Astrocyte of the cerebellum (primary cell): ENCODE data around the gene TOE1.
"Not testable (repeated sequence)": the region's sequence is repeated elsewhere in the genome, so short reads cannot be mapped to it uniquely, and the experiment has no call there.

ENCODE experiments used
- DNase-seq: peaks from one replicate; pipeline ENCODE4 v3.0.0-alpha.2; 2011; ENCODE audit warnings: low read depth
- H3K4me3 ChIP-seq: 2 replicates; pipeline ENCODE4 v1.5.1; 2011; ENCODE audit warnings: mild to moderate bottlenecking, low read depth, low read length, moderate library complexity
- CTCF ChIP-seq: IDR thresholded peaks from 2 replicates; pipeline ENCODE4 v1.5.1; 2012; ENCODE audit warnings: low read length, low read depth, moderate library complexity, mild to moderate bottlenecking; ENCODE audit errors: missing control alignments
- in situ Hi-C: cut with HindIII; loops from 2 replicates; pipeline ENCODE4 v1.10.0; 2017; ENCODE audit warnings: low sequenced_read_pairs

The TOE1 gene

DNA sequence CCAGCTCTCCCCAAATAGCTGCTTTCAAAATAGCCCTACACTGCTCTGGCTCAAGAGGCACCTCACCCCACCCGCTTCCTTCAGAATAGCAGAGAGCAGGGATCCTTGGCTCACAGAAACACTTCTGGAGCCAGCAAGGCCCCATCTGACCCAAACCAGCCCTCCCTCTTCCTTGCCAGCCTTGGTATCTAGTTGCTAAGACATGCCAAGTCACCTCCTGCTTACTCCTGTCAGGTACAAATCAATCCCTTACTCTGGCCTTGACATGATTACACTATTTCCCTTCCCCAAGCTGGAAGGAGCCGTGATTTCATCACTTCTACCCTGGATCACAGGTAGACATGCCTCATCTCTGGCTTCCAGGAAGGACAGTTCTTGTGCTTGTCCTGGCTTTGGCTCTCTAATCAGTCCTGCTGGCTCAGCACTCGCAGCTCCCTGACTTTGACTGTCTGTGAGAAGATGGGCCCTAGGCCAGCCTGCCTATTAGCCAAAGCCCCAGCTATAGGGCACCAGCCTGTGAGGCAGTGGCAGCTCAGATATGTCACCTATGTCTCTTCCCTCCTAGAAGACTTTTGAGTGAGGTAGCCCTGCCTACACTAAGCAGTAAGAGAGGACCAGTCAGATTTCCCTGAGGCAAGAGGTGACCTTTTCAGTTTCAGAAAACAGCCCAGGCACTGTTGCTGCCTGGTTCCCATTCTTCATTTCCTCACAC, 9.2 kb downstream of the TOE1 start:
- TF ChIP-seq CTCF, result no peak
- H3K4me3 ChIP-seq, result no peak overlapping the region
- in situ Hi-C loops, result no loop called here
- no peak for DNase-seq

- in situ Hi-C loops, result no loop called here
- no peak overlapping the region for H3K4me3 ChIP-seq
- no peak for DNase-seq
- no peak for TF ChIP-seq CTCF
These were observed 11.5 kb downstream of the TOE1 start for GRCh38 chr1:45351508-45351907.

DNA sequence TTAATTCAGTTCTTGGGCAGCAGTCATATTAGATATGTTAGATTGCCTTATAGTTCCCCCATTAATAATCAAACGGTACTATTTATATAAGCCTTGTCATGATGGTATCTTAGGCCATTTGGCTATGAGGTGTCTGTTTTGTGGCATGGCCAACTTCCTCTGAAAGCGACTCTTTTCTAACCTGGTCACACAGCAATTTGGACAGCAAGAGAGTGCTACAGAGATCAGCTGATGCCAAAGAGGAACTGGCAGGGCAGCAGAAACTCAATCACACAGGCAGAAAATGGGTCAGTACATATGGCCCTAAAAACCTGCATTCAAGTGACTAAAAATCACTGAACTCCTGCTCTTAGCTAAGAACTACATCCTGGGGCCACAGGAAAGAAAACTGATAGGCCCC, 13.7 kb downstream of the TOE1 start:
- in situ Hi-C loops, result no loop called here
- no peak for DNase-seq
- TF ChIP-seq CTCF, result no peak
- H3K4me3 ChIP-seq, result no peak overlapping the region

DNA sequence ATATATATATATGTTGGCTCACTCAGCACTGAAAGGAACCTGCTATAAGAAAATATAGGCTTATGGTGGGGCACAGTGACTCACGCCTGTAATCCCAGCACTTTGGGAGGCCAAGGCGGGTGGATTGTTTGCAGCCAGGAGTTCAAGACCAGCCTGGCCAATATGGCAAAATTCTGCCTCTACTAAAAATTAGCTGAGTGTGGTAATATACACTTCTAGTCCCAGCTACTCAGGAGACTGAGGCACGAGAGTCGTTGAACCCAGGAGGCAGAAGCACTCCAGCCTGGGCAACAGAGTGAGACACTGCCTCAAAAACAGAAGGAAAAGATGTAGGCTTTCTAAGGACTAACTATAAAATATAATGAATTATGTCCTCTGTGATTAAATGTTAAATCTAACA, 14.9 kb downstream of the TOE1 start:
- in situ Hi-C loops, result no loop called here
- no peak overlapping the region for H3K4me3 ChIP-seq
- no peak for DNase-seq
- TF ChIP-seq CTCF, result no peak

- in situ Hi-C loops, result no loop called here
- H3K4me3 ChIP-seq, result no peak overlapping the region
- DNase-seq, result no peak
- TF ChIP-seq CTCF, result no peak
These were observed 15.7 kb downstream of the TOE1 start for GRCh38 chr1:45355683-45356082.

DNA sequence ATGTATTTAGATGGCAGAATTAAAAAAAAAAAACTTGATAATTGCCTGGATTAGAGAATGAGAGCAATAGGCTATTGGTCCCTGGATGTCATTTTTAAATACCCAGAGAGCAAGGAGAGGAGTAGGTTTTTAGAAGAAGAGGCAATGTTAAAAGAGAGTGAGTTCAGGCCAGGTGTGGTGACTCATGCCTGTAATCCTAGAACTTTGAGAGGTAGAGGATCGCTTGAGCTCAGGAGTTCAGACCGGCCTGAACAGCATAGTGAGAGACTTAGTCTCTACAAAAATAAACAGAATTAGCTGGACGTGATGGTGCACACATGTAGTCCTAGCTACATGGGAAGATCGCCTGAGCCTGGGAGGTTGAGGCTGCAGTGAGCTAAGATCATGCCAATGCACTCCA, 16.2 kb downstream of the TOE1 start:
- DNase-seq, result no peak
- no peak overlapping the region for H3K4me3 ChIP-seq
- in situ Hi-C loops, result no loop called here
- no peak for TF ChIP-seq CTCF

- peak; percentile 60 for DNase-seq
- in situ Hi-C loops, result no loop called here
- TF ChIP-seq CTCF, result peak; percentile 64
- no peak overlapping the region for H3K4me3 ChIP-seq
These were observed 20.0 kb downstream of the TOE1 start for GRCh38 chr1:45359882-45360513.

DNA sequence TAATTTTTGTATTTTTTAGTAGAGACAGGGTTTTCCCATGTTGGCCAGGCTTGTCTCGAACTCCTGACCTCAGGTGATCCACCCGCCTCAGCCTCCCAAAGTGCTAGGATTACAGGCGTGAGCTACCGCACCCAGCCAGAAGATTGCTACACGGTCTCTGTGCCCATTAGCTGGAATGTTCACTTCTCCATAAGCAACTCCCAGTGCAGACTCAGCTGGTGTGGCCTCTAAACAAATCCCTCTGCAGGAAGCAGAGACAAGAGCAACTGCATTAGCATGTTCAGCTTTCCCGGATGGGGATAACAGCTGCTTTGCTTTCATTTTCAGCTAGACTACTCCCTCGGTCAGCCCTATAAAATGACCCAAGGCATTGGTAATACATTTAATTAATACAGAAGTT, 21.0 kb downstream of the TOE1 start:
- DNase-seq, H3K4me3 ChIP-seq, in situ Hi-C loops: not testable (repeated sequence)
